HEK293 (cell line): Measurements from ENCODE around the gene MBD3L3.

Experiments used
- YY1 ChIP-seq: fragments of 450-650 bp; formaldehyde crosslinking; IDR thresholded peaks from 2 replicates; pipeline ENCODE4 v1.5.1; 2018; ENCODE audit warnings: missing biosample characterization, missing genetic modification characterization
- ZFP69B ChIP-seq: fragments of 450-650 bp; formaldehyde crosslinking; IDR thresholded peaks from 2 replicates; pipeline ENCODE4 v1.5.1; 2016; ENCODE audit warnings: missing biosample characterization, missing genetic modification characterization
- ZNF558 ChIP-seq: fragments of 450-650 bp; formaldehyde crosslinking; IDR thresholded peaks from 2 replicates; pipeline ENCODE4 v1.5.1; 2016; ENCODE audit warnings: missing biosample characterization, missing genetic modification characterization
- TF ChIP-seq, protein P1 (sequence below): fragments of 450-650 bp; formaldehyde crosslinking; IDR thresholded peaks from 2 replicates; pipeline ENCODE4 v1.5.1; 2016; ENCODE audit warnings: missing biosample characterization, missing genetic modification characterization
- TF ChIP-seq, protein P2 (sequence below): fragments of 450-650 bp; formaldehyde crosslinking; IDR thresholded peaks from 2 replicates; pipeline ENCODE4 v1.5.1; 2016; ENCODE audit warnings: missing biosample characterization, missing genetic modification characterization
- TF ChIP-seq, protein P3 (sequence below): fragments of 450-650 bp; formaldehyde crosslinking; IDR thresholded peaks from 2 replicates; pipeline ENCODE4 v1.5.1; 2016; ENCODE audit warnings: missing biosample characterization, missing genetic modification characterization
- TF ChIP-seq, protein P4 (sequence below): sonication (generic); formaldehyde crosslinking; IDR thresholded peaks from 2 replicates; pipeline ENCODE4 v1.8.1; 2022; ENCODE audit warnings: mild to moderate bottlenecking, moderate library complexity, missing genetic modification reagents
- TF ChIP-seq, protein P5 (sequence below): fragments of 450-650 bp; formaldehyde crosslinking; IDR thresholded peaks from 2 replicates; pipeline ENCODE4 v1.5.1; 2016; ENCODE audit warnings: missing biosample characterization, missing genetic modification characterization

DNA sequence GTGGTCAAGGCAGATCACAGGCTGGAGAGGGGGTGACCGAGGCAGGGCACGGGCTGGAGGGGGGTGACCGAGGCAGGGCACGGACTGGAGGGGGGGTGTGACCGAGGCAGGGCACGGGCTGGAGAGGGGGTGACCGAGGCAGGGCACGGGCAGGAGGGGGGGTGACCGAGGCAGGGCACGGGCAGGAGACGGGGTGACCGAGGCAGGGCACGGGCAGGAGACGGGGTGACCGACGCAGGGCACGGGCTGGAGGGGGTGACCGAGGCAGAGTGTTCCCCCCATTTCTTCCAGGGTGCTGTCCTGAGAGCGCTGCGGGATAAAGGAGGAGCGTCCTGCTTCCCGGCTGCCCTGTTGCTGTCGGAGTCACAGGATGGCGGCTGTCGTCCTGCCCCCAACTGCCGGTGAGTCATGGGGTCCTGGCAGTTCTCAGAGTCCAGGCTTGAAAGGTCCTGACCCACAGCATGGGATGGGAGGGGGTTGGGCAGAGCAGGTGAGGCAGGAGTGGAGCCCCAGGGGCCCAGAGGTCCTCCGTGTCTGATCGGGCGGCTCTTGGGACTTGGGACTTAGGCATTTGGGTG lies 16.3 kb upstream of the MBD3L3 start:
- TF ChIP-seq, protein P1, sequence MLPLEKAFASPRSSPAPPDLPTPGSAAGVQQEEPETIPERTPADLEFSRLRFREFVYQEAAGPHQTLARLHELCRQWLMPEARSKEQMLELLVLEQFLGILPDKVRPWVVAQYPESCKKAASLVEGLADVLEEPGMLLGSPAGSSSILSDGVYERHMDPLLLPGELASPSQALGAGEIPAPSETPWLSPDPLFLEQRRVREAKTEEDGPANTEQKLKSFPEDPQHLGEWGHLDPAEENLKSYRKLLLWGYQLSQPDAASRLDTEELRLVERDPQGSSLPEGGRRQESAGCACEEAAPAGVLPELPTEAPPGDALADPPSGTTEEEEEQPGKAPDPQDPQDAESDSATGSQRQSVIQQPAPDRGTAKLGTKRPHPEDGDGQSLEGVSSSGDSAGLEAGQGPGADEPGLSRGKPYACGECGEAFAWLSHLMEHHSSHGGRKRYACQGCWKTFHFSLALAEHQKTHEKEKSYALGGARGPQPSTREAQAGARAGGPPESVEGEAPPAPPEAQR: no peak
- TF ChIP-seq YY1 (no peak), ZFP69B (tag by site-specific recombination) (no peak), ZNF558 (tag by site-specific recombination) (no peak)
- TF ChIP-seq, protein P2, sequence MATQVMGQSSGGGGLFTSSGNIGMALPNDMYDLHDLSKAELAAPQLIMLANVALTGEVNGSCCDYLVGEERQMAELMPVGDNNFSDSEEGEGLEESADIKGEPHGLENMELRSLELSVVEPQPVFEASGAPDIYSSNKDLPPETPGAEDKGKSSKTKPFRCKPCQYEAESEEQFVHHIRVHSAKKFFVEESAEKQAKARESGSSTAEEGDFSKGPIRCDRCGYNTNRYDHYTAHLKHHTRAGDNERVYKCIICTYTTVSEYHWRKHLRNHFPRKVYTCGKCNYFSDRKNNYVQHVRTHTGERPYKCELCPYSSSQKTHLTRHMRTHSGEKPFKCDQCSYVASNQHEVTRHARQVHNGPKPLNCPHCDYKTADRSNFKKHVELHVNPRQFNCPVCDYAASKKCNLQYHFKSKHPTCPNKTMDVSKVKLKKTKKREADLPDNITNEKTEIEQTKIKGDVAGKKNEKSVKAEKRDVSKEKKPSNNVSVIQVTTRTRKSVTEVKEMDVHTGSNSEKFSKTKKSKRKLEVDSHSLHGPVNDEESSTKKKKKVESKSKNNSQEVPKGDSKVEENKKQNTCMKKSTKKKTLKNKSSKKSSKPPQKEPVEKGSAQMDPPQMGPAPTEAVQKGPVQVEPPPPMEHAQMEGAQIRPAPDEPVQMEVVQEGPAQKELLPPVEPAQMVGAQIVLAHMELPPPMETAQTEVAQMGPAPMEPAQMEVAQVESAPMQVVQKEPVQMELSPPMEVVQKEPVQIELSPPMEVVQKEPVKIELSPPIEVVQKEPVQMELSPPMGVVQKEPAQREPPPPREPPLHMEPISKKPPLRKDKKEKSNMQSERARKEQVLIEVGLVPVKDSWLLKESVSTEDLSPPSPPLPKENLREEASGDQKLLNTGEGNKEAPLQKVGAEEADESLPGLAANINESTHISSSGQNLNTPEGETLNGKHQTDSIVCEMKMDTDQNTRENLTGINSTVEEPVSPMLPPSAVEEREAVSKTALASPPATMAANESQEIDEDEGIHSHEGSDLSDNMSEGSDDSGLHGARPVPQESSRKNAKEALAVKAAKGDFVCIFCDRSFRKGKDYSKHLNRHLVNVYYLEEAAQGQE (tag by site-specific recombination): no peak
- TF ChIP-seq, protein P3, sequence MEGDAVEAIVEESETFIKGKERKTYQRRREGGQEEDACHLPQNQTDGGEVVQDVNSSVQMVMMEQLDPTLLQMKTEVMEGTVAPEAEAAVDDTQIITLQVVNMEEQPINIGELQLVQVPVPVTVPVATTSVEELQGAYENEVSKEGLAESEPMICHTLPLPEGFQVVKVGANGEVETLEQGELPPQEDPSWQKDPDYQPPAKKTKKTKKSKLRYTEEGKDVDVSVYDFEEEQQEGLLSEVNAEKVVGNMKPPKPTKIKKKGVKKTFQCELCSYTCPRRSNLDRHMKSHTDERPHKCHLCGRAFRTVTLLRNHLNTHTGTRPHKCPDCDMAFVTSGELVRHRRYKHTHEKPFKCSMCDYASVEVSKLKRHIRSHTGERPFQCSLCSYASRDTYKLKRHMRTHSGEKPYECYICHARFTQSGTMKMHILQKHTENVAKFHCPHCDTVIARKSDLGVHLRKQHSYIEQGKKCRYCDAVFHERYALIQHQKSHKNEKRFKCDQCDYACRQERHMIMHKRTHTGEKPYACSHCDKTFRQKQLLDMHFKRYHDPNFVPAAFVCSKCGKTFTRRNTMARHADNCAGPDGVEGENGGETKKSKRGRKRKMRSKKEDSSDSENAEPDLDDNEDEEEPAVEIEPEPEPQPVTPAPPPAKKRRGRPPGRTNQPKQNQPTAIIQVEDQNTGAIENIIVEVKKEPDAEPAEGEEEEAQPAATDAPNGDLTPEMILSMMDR: no peak
- TF ChIP-seq, protein P4, sequence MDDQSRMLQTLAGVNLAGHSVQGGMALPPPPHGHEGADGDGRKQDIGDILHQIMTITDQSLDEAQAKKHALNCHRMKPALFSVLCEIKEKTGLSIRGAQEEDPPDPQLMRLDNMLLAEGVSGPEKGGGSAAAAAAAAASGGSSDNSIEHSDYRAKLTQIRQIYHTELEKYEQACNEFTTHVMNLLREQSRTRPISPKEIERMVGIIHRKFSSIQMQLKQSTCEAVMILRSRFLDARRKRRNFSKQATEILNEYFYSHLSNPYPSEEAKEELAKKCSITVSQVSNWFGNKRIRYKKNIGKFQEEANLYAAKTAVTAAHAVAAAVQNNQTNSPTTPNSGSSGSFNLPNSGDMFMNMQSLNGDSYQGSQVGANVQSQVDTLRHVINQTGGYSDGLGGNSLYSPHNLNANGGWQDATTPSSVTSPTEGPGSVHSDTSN (CRISPR knock-in tag): no peak
- TF ChIP-seq, protein P5, sequence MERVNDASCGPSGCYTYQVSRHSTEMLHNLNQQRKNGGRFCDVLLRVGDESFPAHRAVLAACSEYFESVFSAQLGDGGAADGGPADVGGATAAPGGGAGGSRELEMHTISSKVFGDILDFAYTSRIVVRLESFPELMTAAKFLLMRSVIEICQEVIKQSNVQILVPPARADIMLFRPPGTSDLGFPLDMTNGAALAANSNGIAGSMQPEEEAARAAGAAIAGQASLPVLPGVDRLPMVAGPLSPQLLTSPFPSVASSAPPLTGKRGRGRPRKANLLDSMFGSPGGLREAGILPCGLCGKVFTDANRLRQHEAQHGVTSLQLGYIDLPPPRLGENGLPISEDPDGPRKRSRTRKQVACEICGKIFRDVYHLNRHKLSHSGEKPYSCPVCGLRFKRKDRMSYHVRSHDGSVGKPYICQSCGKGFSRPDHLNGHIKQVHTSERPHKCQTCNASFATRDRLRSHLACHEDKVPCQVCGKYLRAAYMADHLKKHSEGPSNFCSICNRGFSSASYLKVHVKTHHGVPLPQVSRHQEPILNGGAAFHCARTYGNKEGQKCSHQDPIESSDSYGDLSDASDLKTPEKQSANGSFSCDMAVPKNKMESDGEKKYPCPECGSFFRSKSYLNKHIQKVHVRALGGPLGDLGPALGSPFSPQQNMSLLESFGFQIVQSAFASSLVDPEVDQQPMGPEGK: no peak
